Panc1 (cell line): Measurements from ENCODE around the gene GPATCH8. TPM values are rescaled to one million over a fixed set of nuclear protein-coding genes. Genes with fewer than 3 reads are reported as not detected.

Experiments
- ATAC-seq: fragments of 200-7000 bp; cut with Tn5 transposase; 2 replicates; pipeline ENCODE4 v1.9.1; 2020; ENCODE audit warnings: mild to moderate bottlenecking, moderate library complexity
- BruUV-seq: library from RNA; stranded (reverse); fragments of 400-500 nt; replicated peaks from 2 replicates; lab custom pipeline; 2021; lab: Mats Ljungman, UMichigan
- CTCF ChIA-PET: fragments of 300-600 bp; sonication (Branson Sonifier 250); formaldehyde crosslinking; loops from one replicate; lab custom pipeline; 2022; ENCODE audit warnings: antibody characterized with exemption; lab: Charles Lee
- POLR2A ChIA-PET: fragments of 300-600 bp; sonication (Branson Sonifier 250); formaldehyde crosslinking; loops from one replicate; lab custom pipeline; 2022; ENCODE audit warnings: antibody characterized with exemption; lab: Charles Lee
- DNase-seq: peaks from one replicate; pipeline ENCODE4 v3.0.0-alpha.2; 2010; ENCODE audit warnings: low read depth, low spot score
- H3K27ac ChIP-seq: 2 replicates; pipeline ENCODE4 v1.5.1; 2011; ENCODE audit warnings: mild to moderate bottlenecking, low read length, inconsistent platforms
- H3K27me3 ChIP-seq: fragments of 200-500 bp; sonication (Bioruptor generic); 2 replicates; pipeline ENCODE4 v1.6.0; 2014; ENCODE audit warnings: low read length, inconsistent platforms; ENCODE audit not compliant: control insufficient read depth, insufficient read depth
- H3K36me3 ChIP-seq: fragments of 200-500 bp; sonication (Bioruptor generic); 2 replicates; pipeline ENCODE4 v1.5.1; 2014; ENCODE audit warnings: inconsistent platforms, mild to moderate bottlenecking, low read length, moderate library complexity; ENCODE audit not compliant: control insufficient read depth, insufficient read depth
- H3K4me1 ChIP-seq: 2 replicates; pipeline ENCODE4 v1.5.1; 2011; ENCODE audit warnings: inconsistent platforms, mild to moderate bottlenecking, low read length, moderate library complexity; ENCODE audit not compliant: control insufficient read depth, insufficient read depth
- H3K4me3 ChIP-seq, 2 experiments: 2 replicates each; pipeline ENCODE4 v1.5.1; 2011 to 2012; ENCODE audit warnings: low read depth in 2 of 2, low read length in 2 of 2, mild to moderate bottlenecking in 2 of 2, inconsistent platforms in 1 of 2, moderate library complexity in 1 of 2
- H3K9me3 ChIP-seq: fragments of 200-500 bp; sonication (Bioruptor generic); 2 replicates; pipeline ENCODE4 v1.5.1; 2014; ENCODE audit warnings: low read depth, mild to moderate bottlenecking, inconsistent platforms, low read length, moderate library complexity; ENCODE audit not compliant: control insufficient read depth, insufficient read depth
- CTCF ChIP-seq: fragments of 450-650 bp; IDR thresholded peaks from 2 replicates; pipeline ENCODE4 v1.5.1; 2017; ENCODE audit warnings: mild to moderate bottlenecking
- POLR2AphosphoS5 ChIP-seq: IDR thresholded peaks from 2 replicates; pipeline ENCODE4 v1.6.1; 2012; ENCODE audit warnings: mild to moderate bottlenecking, low read depth, low read length, moderate library complexity
- REST ChIP-seq, 2 experiments: IDR thresholded peaks; 2 replicates each; pipeline ENCODE4 v1.6.1; 2011 to 2012; ENCODE audit warnings: low read depth in 2 of 2, control low read depth in 1 of 2, low read length in 1 of 2, mild to moderate bottlenecking in 1 of 2, moderate library complexity in 1 of 2; ENCODE audit not compliant: insufficient read depth in 1 of 2
- SIN3A ChIP-seq: IDR thresholded peaks from 2 replicates; pipeline ENCODE4 v1.6.1; 2012; ENCODE audit warnings: low read depth, mild to moderate bottlenecking, low read length, moderate library complexity, borderline replicate concordance; ENCODE audit not compliant: insufficient read depth
- TCF7L2 ChIP-seq: IDR thresholded peaks from 2 replicates; pipeline ENCODE4 v1.6.1; 2011; ENCODE audit warnings: mild to moderate bottlenecking, low read depth, low read length, inconsistent platforms
- in situ Hi-C: cut with HindIII; loops from 2 replicates; pipeline ENCODE4 v1.10.0; 2016; ENCODE audit warnings: low sequenced_read_pairs, low pct_unique_long_range_greater_than_20kb
- intact Hi-C: fragments of 100-400 bp; cut with micrococcal nuclease; formaldehyde crosslinking; loops from one replicate; pipeline ENCODE4 v1.10.0; 2022; ENCODE audit not compliant: unreplicated experiment
- total RNA-seq: library from RNA; stranded (reverse); gene quantifications from one replicate; pipeline ENCODE4 v1.2.1, GENCODE V29; 2021; ENCODE audit not compliant: unreplicated experiment

Gene GPATCH8
- total RNA-seq, 1 experiment from 2014 or later: 30.8 TPM

GRCh38 chr17:44473367-44473766 is 29.8 kb downstream of the GPATCH8 start:
- Histone ChIP-seq H3K36me3 (no peaks in the 10 kb centered on the region; the same call in 1 of the 2 replicates), H3K4me3 (no peak overlapping the region), H3K27ac (no peak overlapping the region), H3K27me3 (no peaks in the 10 kb centered on the region), H3K4me1 (no peaks in the 10 kb centered on the region), H3K9me3 (no peaks in the 10 kb centered on the region)
- DNase-seq (no peak), ATAC-seq (no peak)
- no TSS peak for BruUV-seq
- CTCF ChIA-PET: no interaction called here
- no peak for TF ChIP-seq POLR2AphosphoS5
- TF ChIP-seq TCF7L2: no peak
- TF ChIP-seq SIN3A: no peak
- no peak for TF ChIP-seq CTCF
- TF ChIP-seq REST (IDR thresholded peaks at IDR 0.05; ENCODE audit: insufficient read depth in 1 of 2, low read depth in 2 of 2, low read length in 1 of 2): no peak
- POLR2A ChIA-PET: interaction anchor here (0.7 kb wide), 1 partner anchor 50 kb away, joined by 4 read pairs; no protein-coding TSS in a partner anchor
- intact Hi-C loops: no loop called here
- in situ Hi-C loops: no loop called here

GRCh38 chr17:44469676-44470075 is 33.5 kb downstream of the GPATCH8 start:
- CTCF ChIA-PET: no interaction called here
- Histone ChIP-seq H3K36me3 (no peaks in the 10 kb centered on the region; the same call in 1 of the 2 replicates), H3K4me3 (no peak overlapping the region), H3K9me3 (no peaks in the 10 kb centered on the region), H3K27ac (no peak overlapping the region), H3K4me1 (peaks cover 12% of the 10 kb centered on the region; the same call in 1 of the 2 replicates), H3K27me3 (no peaks in the 10 kb centered on the region)
- ATAC-seq: no peak
- no TSS peak for BruUV-seq
- no peak for DNase-seq
- POLR2A ChIA-PET: no interaction called here
- intact Hi-C loops: no loop called here
- TF ChIP-seq POLR2AphosphoS5 (no peak), CTCF (no peak), SIN3A (no peak), REST (IDR thresholded peaks at IDR 0.05; ENCODE audit: insufficient read depth in 1 of 2, low read depth in 2 of 2, low read length in 1 of 2) (no peak), TCF7L2 (no peak)
- in situ Hi-C loops: no loop called here
